TTC549 (cell line): ENCODE measurements around the gene AGL.
A peak's percentile ranks its signal among the peaks of the same experiment; 100 is the strongest.
"Not testable (repeated sequence)": the region's sequence is repeated elsewhere in the genome, so short reads cannot be mapped to it uniquely, and the experiment has no call there.

Source experiments
- FAIRE-seq: peaks from 2 replicates; lab custom pipeline; 2012; peaks lifted over from hg19 to GRCh38; lab: Jason Lieb, UNC

The AGL gene

DNA sequence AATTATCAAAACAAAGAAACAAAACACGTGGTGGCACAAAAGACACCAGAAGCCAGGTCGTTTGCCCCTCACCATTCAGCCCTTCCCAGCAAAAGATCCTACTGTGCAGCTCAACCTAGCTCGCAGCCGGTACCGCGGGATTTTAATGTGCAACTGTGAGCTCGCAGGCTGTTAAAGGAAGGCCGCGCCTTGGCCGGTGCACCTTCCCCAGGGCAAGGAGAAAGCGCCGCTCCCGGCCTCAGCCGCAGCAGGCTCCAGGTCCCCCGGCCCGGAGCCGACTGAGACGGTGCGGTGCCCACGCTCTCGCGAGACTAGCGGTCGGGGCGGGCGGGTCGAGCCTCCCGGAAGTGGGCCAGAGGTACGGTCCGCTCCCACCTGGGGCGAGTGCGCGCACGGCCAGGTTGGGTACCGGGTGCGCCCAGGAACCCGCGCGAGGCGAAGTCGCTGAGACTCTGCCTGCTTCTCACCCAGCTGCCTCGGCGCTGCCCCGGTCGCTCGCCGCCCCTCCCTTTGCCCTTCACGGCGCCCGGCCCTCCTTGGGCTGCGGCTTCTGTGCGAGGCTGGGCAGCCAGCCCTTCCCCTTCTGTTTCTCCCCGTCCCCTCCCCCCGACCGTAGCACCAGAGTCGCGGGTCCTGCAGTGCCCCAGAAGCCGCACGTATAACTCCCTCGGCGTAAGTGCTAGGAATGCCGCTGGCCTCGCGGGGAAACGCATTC is at the start of gene AGL:
Gene AGL, plus strand, starts transcription at position 618 of the 715 bp plus-strand sequence. CDS start 682 bp downstream, outside the sequence.
- no peak for FAIRE-seq

DNA sequence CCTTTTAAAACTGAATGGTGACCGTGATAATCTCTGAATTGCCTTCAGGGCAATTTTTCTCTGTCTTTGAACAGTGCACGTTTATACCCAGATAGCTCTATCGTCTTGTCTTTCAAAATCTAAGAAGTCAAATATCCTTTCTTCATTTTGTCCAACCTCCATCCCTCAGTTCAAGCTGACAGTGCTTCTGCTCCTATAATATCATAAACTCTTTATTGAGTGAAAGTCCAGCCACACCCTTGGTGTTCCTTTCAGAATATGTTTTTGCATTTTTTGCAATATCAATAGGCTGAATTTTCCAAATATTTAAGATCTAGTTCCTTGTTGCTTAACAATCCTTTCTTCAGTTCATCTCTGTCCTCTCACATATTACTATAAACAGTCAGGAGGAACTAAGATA is 48.6 kb upstream of the AGL start:
- FAIRE-seq = no peak

DNA sequence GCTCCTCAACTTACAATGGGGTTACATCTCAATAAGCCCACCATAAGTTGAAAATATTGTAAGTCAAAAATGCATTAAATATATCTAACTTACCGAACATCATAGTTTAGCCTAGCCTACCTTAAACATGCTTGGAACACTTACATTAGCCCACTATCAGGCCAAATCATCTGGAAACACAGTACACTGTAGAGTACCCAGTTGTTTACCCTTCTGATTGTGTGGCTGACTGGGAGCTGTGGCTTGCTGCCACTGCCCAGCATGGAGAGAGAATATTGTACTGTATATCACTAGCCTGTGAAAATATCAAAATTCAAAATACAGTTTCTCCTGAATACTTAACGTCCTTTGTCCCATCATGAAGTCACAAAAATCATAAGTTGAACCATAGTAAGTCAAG is 43.3 kb upstream of the AGL start:
- FAIRE-seq = no peak

DNA sequence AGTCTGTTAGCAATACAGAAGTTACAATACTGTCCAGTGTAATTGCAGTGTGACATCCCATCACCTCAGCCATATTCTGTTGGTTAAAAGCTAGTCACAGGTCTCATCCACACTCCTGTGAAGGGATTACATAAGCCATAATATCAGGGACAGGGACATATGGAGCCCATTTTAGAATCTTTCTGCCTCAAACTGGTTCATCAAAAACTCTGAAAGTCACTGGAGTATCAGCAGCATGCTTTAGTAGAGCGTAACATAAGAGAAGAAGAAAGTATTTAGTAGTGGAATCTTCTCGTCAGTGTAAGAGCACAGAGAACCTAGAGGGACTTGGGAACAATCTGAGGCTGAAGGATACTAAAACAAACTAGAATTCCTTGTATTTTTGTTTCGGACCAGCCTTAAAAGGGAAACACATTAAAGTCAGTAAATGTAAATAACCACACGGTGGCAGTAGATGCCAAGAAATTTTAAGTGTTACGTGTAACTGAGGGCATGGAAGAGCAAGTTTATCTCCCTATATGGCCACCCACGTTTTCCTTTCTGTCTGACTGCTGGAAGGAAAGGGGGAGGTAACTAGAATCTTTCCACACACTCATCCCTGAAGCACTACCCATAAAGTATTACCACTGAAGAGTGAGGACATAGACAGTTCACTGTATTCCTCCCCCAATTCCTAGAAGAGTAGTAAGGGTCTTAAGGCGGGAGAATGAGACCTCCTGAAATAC is 41.6 kb upstream of the AGL start:
- peak; percentile 92 for FAIRE-seq

DNA sequence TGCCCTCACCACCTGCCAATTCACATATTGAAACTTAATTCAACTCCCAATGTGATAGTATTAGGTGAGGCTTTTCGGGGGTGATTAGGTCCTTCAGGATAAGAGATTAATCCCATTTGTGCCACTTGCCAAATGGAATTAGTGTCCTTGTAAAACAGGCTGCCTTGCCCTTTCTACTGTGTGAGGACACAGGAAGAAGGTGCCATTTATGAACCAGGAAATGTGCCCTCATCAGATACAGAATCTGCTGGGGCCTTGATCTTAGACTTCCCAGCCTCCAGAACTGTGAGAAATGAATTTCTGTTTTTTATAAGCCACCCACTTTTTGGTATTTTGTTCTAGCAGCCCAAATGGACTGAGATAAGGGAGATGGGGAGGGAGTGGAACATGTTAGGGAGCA is 39.1 kb upstream of the AGL start:
- no peak for FAIRE-seq

DNA sequence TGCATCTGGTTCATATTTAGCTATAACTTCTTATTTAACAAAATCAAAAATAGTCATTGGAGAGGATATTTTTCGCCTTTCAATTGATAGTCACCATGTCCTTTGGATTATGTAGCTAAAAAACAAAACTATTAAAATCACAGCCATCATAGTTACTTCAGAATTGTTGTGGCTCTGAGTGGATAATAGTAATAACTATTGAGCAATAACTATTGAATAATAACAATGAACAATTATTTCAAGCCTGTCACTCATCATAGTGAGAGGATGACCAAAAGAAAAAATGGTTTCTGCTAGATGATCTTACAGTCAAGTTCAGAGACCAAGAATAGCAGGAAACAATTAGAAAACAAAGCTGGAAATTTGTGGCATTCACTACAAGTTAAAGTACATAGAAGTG is 38.4 kb upstream of the AGL start:
- FAIRE-seq = no peak

DNA sequence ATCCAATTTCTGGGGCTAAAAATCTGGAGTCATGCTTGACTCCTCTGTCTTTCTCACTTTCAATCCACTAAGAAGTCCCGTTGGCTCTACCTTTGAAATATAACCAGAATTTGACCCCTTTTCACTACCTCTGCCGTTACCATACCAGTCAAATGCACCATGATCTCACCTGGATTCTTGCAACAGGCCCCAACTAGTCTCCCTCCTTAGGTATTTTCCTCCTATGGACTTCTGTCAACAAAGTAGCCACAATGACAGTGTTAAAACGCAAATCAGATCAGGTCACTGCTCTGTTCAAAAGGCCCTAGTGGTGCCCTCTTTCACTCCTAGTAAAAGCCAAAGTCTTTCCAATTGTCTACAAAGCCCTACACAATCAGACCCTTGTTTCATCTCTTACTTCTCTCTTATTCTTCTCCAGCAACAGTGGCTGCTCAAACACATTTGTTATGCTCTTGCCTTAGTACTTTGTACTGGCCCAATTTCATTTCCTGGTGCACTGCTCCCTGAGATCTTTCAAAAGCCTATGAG is 35.7 kb upstream of the AGL start:
- no peak for FAIRE-seq

DNA sequence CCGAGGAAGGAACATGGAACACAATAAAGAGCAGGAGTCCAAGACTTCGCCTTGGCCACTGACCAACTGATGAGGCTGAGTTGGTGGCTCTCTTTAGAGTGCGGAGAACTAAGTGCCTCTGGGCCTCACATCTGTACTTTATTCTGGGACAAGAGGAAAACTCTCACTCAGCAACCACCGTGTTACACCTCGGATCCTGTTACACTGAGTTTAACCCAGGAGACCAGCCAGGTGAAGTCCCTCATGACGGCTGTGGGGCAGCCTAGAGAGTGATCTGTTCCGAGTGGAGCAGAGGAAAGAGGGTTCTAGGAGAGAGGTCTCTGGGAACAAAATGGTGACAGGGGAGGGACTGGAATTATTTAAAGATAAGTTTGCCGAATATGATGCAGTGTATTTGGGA is 33.5 kb upstream of the AGL start:
- no peak for FAIRE-seq

DNA sequence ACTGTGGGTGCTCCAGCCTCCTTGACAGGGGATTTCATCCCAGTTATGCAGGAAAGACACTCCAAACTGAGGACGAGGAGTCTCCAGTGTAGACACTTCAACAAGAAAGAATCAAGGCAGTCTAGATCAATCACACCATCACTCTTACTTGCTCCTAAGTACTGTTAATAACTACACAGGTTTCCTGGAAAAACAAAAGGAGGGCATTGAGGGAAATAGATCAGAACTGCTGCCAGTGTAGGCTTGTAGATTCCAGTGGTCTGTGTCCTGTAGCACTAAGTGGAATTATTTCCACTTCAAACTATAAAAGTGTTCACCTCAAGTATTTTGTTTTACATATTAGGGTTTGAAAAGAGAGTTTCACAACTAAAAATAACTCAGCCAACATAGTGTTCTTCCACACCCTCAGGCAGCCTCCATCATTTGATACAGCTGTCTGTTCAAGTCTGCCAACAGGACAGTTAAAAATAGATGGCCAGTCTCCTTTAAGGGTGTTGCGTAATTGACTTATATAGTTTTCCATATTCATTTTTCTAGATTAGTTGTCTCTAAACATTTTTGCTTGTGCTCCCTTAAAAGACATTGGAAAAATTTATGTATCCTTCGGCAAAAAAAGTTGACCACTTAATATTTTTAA is 32.0 kb upstream of the AGL start:
- no peak for FAIRE-seq

DNA sequence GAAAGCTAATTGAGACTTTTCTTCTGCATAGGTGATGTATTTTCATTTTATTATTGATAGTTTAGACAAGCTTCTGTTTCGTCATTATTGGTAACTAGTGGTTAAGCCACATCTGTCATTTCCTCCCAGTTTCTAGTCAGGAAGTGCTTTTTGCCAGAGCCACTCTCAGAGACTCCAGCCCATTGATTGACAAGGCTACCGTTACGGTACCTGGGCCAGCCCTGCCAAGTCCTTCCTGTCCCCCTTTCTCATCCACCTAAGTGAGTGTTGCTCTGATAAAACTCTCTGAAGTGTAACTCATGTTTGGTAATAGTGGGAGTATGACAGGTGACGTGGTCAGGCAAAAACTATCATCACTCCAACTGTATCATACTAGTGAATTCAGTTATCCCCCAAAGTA is 29.6 kb upstream of the AGL start:
- FAIRE-seq = no peak

DNA sequence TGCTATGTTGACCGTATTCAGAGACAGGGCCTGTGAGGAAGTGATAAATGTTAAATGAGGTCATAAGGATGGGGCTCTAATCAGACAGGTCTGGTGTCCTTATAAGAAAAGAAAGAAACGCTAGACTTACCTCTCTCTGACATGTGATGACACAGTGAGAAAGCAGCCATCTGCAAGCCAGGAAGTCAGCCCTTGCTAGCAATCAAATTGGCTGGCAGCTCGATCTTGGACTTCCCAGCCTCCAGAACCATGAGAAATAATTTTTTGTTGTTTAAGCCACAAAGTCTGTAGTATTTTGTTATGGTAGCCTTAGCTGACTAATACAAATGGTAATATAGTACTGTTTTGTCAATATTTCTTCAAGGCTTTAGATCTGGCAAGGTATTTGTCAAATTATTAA is 25.1 kb upstream of the AGL start:
- FAIRE-seq = no peak

DNA sequence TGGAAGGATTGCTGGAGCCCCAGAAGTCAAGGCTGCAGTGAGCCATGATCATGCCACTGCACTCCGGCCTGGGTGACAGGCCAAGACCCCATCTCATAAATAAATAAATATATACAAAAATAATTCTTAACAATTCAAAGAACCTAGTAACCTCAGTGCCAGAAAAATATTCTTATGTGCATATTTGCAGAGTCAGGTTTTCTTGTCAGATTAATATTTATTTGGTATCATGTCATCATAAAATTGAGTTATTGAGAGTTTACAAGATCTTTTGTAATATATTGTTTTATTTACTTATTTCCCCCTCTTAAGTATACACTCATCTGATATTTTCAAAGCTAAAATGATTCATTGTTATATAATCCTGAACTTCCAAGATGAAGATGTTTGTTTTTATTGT is 24.5 kb upstream of the AGL start:
- FAIRE-seq = no peak

DNA sequence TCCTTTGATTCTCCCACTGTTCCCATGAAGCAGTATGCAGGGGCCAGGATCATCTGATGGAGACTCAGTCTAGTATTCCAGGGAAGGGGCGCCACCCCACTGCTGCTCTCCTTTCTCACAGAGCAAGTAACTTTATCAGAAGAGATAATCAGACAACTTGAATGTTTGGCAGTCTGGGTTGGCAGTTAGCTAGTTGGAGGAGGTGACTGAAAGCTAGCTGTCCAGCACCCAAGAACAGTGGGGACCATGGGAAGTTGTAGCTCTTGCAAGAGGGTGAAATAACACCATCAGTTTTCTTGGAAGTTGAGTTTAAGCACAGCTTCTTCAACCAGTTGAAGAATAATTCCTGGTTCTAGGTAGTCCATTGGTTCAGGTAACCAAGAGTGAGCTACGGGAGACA is 22.2 kb upstream of the AGL start:
- no peak for FAIRE-seq

DNA sequence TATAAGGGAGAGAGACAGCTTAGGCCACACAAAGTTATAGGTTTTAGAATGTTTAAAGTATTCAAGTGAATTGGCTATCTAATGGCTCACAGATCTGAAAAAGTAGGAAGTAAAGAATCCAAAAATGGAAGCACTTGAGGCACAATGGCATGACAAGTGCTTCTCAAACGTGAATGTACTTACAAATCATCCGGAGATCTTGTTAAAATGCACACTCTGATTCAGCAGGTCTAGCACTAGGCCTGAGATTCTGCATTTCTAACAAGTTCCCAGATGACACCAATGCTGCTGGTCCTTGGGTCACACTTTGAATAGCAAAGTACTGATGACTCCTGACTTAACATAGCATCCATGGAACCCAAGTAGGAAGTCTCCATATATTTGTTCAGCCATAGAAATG is 20.9 kb upstream of the AGL start:
- no peak for FAIRE-seq

DNA sequence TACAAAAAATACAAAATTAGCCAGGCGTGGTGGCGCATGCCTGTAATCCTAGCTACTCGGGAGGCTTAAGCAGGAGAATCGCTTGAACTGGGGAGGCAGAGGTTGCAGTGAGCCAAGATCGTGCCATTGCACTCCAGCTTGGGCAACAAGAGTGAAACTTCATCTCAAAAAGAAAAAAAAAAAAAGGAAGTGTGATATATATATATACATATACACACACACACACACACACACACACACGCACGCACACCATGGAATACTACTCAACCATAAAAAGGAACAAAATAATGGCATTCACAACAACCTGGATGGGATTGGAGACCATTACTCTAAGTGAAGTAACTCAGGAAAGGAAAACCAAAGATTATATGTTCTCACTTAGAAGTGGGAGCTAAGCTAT is 16.2 kb upstream of the AGL start:
- FAIRE-seq = not testable (repeated sequence)

DNA sequence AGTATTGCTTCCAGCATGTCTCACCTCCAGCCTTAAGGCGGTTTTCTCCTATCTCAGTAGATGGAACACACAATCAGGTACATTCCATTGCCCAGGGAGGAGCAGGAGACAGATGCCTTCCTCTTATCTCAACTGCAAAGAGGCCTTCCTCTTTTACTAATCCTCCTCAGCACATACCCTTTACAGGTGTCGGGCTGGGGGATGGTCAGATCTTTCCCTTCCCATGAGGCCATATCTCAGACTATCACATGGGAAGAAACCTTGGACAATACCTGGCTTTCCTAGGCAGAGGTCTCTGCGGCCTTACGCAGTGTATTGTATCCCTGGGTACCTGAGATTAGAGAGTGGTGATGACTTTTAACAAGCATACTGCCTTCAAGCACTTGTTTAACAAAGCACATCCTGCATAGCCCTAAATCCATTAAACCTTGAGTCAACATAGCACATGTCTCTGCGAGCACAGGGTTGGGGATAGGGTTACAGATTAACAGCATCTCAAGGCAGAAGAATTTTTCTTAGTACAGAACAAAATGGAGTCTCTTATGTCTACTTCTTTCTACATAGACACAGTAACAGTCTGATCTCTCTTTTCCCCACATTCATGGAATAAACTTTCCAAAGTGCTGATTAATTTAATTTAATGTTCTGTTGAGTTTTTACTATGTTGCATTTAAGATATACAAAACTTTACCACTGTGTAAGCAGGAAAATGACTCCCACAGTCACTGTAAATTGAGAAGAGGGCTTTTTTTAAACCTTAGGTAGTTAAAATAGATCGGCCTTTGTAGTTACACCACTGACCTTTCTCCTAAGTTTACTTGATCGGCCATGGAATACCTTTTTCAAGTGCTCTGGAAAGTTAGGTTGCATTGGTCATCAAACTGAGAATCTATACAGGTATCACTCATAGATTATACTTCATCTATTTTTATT is 13.7 kb upstream of the AGL start:
- not testable (repeated sequence) for FAIRE-seq

DNA sequence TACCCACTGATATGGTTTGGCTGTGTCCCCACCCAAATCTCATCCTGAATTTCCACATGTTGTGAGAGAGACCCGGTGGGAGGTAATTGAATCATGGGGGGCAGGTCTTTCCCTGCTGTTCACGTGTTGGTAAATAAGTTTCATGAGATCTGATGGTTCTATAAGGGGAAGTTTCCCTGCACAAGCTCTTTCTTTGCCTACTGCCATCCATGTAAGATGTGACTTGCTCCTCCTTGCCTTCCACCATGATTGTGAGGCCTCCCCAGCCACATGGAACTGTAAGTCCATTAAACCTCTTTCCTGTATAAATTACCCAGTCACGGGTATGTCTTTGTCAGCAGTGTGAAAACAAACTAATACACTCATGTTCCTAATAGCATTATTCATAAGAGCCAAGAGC is 9.8 kb upstream of the AGL start:
- FAIRE-seq = not testable (repeated sequence)

DNA sequence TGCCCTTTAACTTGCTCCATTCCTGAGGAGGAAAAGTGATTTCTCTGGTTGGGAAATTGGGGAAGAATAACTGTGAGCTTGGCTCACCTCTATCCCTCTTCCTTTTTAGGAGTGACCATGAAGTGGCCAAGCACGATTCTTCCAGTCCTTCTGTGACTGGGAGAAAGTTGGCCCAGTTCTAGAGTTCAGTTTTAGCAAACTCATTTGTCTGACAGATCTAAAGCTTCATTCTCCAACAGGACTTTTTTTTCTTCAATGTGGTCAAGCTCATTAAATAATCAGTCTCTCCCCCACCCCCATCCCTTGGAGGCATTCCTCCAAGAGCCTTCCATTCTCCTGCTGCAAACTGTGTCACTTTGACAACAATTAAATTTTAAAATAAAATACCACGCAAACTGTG is 6.4 kb upstream of the AGL start:
- no peak for FAIRE-seq

DNA sequence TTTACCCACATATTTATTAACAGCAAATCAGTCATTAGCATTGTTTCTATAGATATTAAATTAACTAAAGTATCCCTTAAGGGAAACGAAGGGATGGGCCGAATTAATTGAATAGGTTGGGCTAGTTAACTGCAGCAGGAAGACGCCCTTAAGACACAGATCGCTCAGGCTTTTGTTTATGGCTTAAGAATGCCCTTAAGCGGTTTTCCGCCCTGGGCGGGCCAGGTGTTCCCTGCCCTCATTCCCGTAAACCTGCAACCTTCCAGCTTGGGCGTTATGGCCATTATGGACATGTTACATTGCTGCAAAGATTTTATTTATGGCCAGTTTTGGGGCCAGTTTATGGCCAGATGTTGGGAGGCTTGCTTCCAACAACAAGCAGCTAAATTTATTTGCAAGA is 5.0 kb upstream of the AGL start:
- FAIRE-seq = not testable (repeated sequence)

DNA sequence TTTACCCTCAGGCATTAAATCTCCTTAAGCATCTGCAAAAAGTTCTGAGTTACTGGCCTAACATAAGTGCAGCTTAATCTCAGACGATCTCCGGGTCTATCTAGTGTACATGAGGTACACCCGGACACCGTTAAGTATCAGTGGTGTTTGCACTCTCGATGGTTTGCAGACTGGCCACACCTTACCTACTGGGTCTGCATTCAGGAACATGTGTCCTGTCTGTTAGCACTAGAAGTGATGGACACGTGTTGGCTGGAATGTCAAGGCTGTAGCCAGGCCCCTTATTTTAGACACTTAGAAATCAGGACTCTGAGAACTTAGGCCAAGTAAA is 783 bp upstream of the AGL start:
- no peak for FAIRE-seq

DNA sequence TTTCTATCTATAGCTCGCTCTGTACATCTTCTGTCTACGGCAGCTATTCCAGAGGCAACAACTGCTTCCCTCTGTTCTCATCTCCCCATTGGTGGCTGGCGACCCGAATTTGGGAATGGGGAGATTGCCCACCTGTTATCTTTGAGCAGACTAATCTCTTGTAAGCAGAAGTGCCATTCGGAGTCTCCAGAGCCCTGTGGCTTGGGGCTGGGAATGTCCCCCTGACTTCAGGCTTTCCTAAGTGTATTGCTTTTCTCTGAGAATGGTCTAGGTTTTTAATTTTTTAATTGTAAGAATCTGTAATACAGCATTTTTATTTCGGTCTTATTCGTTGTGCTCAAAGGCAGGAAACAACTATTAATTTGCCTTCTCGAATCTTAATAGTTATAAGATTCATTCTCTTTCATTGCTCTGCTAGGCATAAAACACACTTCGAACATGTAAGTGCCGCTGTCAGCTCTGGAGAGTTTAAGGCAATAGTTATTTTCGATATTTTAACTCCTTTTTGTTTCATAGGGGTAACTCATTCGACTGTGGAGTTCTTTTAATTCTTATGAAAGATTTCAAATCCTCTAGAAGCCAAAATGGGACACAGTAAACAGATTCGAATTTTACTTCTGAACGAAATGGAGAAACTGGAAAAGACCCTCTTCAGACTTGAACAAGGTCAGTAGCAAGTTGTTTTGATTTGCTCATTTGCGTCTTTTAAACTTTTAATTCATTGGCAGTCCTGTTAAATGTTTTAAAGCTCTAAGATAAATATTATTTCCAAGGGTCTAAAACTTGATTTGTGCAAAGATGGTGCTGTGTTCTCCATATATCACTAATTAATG is 514 bp downstream of the AGL start:
- FAIRE-seq = no peak
